Measurements from ENCODE around the gene ADO. TPM values are rescaled to one million over a fixed set of nuclear protein-coding genes. Genes with fewer than 3 reads are reported as not detected.

The ADO gene
- total and polyA plus RNA-seq, 9 of the 15 experiments (the other 6 are each of a cell fraction or from before 2014, with no cell fraction given): 3.0 to 20.0 (median 16.1) TPM

- TF ChIP-seq, protein P1, sequence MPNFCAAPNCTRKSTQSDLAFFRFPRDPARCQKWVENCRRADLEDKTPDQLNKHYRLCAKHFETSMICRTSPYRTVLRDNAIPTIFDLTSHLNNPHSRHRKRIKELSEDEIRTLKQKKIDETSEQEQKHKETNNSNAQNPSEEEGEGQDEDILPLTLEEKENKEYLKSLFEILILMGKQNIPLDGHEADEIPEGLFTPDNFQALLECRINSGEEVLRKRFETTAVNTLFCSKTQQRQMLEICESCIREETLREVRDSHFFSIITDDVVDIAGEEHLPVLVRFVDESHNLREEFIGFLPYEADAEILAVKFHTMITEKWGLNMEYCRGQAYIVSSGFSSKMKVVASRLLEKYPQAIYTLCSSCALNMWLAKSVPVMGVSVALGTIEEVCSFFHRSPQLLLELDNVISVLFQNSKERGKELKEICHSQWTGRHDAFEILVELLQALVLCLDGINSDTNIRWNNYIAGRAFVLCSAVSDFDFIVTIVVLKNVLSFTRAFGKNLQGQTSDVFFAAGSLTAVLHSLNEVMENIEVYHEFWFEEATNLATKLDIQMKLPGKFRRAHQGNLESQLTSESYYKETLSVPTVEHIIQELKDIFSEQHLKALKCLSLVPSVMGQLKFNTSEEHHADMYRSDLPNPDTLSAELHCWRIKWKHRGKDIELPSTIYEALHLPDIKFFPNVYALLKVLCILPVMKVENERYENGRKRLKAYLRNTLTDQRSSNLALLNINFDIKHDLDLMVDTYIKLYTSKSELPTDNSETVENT (CRISPR knock-in tag; IDR thresholded peaks at IDR 0.05): no peak
- TF ChIP-seq SRSF7 (optimal IDR thresholded peaks at IDR 0.05; ENCODE audit: low read depth, low read length) (no peak), ZNF609 (CRISPR knock-in tag; IDR thresholded peaks at IDR 0.05; ENCODE audit: borderline replicate concordance) (no peak), STAT5A (IDR thresholded peaks at IDR 0.05; ENCODE audit: borderline replicate concordance, low read length) (no peak), SNRNP70 (optimal IDR thresholded peaks at IDR 0.05; ENCODE audit: low read depth, low read length) (no peak), HMGN3 (IDR thresholded peaks at IDR 0.05; ENCODE audit: borderline replicate concordance, extremely low read depth, insufficient read length, low read depth, low read length) (peak; percentile 61), NRF1 (conservative IDR thresholded peaks at IDR 0.05 in 1 of 2, IDR thresholded peaks at IDR 0.05 in 1 of 2) (peak; percentile 65 to 74), SMARCA5 (IDR thresholded peaks at IDR 0.05) (no peak), WHSC1 (IDR thresholded peaks at IDR 0.05; ENCODE audit: low read length) (no peak), JUN (IDR thresholded peaks at IDR 0.05; ENCODE audit: borderline replicate concordance, low read depth, low read length) (no peak), JUN (CRISPR knock-in tag; IDR thresholded peaks at IDR 0.05; ENCODE audit: borderline replicate concordance) (no peak), SRSF9 (IDR thresholded peaks at IDR 0.05; ENCODE audit: borderline replicate concordance, low read depth, low read length) (no peak), ZNF134 (CRISPR knock-in tag; conservative IDR thresholded peaks at IDR 0.05) (no peak), SPI1 (IDR thresholded peaks at IDR 0.05; ENCODE audit: borderline replicate concordance, low read depth, low read length) (peak; percentile 39; the same call in 1 of the 2 replicates), ZBTB26 (CRISPR knock-in tag; IDR thresholded peaks at IDR 0.05) (no peak), ZNF140 (CRISPR knock-in tag; IDR thresholded peaks at IDR 0.05) (no peak), TGIF2 (CRISPR knock-in tag; IDR thresholded peaks at IDR 0.05) (no peak), ZFP30 (CRISPR knock-in tag; IDR thresholded peaks at IDR 0.05; ENCODE audit: borderline replicate concordance) (no peak), ZNF253 (CRISPR knock-in tag; conservative IDR thresholded peaks at IDR 0.05) (no peak), MAFF (IDR thresholded peaks at IDR 0.05; ENCODE audit: low read length) (no peak), CBFA2T2 (conservative IDR thresholded peaks at IDR 0.05) (no peak)
These were observed 12.0 kb downstream of the ADO start, which contains the start of gene EGR2 (continued) for GRCh38 chr10:62816331-62817120.

Measured in K562 (cell line).